Ecto neural progenitor cell (in vitro differentiated cells): ENCODE data around the gene LGALS4.
"Not testable (repeated sequence)": the region's sequence is repeated elsewhere in the genome, so short reads cannot be mapped to it uniquely, and the experiment has no call there.

Experiments used
- DNase-seq: peaks from one replicate; pipeline ENCODE4 v3.0.0-alpha.2; 2018; ENCODE audit warnings: low spot score

The LGALS4 gene

DNA sequence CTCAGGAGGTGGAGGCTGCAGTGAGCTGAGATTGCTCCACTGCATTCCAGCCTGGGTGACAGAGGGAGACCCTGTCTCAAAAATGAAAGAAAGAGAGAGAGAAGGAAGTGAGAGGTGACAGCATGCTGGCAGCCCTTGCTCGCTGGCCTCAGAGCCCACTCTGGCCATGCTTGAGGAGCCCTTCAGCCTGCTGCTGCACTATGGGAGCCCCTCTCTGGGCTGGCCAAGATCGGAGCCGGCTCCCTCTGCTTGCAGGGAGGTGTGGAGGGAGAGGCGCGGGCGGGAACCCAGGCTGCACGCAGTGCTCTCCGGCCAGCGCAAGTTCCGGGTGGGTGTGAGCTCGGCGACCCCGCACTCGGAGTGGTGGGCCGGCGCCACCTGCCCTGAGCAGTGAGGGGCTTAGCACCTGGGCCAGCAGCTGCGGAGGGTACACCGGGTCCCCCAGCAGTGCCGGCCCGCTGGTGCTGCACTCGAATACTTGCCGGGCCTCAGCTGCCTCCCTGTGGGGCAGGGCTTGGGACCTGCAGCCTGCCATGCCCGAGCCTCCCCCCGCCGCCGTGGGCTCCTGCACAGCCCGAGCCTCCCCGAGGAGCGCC, 8.6 kb upstream of the LGALS4 start:
- DNase-seq = not testable (repeated sequence)

DNA sequence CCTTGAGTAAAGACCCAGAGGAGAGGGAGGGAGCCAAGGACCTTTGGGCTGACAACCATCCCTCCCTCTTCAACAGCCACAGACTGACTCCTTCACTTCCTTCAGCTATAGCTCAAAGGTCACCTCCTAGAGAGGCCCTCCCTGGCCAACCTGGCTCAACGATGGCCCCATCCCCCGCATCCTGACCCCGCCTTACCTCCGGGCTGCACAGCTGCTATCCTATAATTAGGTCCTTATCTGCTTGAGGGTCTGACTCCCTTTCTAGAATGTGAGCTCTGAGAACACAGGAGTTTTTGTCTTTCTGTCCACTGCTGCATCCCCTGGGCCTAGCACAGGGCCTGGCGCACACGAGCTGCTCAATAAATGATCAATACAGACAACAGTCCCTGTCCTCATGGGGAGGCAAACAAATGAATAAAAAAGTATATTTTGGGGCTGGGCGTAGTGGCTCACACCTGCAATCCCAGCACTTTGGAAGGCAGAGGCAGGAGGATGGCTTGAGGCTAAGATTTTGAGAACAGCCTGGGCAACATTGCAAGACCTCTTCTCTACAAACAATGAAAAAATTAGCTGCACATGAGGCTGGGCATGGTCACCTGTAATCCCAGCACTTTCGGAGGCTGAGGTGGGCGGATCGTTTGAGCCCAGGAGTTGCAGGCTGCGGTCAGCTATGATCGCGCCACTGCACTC, 6.6 kb upstream of the LGALS4 start:
- peak; percentile 51 for DNase-seq

DNA sequence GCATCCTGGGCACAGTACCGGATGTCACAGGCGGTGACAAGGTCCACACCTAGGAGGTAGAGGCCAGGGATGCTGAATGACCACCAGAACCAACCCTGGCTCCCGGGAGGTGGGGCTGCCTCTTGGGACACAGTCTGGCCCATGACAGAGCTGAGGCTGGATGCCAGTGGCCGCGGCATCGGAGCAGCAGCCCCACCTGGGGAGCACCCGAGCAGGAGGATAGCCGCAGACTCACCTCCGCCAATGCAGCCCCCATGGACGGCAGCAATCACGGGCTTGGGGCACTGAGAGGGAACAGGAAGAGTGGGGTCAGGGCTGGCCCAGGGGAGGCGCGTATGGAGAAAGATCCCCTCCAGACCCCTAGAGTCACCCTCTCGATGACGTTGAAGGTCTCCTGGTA, 4.3 kb upstream of the LGALS4 start:
- no peak for DNase-seq

DNA sequence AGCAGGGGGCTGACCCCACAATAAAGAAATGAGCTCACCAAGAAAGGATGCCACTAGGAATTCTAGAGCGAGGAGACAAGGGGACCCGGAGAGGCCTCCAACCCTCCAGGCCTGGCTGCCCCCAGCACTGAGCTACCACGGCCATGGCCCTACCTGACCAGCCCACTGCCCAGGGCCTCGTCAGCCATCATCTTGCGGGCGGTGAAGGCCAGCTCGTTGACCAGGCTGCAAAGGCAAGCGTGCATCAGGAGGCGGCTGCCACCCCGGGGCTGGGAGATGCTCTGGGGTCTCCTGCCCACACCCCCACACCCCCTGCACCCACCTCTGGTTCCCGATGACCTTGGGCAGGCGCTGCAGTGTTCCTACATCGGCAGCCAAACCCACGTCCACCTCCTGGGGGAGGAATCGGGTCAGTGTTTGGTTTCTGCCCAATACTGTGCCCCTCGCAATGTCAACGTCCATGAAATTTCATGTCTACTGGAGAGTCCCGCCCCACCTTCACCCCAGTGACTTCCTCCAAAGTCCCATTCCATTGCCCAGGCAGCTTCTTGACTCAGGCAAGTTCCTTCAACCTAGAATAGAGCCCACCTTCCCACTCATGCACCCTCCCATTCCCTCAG, 3.5 kb upstream of the LGALS4 start:
- DNase-seq = no peak

DNA sequence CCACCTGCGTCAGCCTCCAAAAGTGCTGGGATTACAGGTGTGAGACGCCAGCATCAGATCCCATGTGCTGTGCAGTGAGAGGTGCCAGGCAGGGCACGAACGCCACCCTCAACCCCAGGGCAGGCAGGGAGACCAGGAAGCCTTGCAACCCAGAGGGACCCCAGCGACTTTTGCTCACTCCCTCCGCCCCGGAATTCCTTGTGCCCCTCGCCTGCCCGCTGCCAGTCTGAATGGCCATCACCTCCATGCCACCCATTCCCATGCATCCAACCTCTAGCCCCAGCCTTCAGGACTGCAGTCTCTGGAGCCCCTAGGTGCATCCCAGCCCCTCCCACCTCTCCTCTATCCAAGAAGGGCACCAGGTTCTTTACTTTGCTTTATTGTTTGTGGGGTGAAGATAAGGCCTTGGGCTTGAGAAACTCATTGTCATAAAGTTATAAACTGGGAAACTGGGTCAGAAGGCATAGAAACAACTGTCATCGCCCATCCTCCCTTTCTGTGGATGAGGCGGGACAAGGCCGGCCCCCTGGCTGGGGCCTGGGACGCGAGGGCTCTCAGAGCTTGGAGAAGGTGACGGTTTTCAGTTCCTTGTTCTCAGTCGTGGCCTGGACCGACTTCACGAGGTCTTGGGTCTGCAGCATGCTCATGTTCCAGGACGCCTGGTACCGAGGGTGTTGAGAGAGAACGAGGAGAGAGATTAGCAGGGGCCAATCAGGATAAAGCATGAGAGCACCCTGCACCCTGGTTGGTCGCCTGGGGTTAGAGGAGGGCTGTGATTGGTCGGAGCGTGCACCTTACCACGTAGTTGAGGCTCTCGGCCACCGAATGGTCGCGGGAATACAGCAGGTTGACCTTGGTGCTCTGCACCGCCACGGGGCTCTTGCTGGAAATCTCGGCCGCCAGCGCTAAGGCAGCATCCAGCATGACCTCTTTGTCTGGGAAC, 2.6 kb upstream of the LGALS4 start:
- peak; percentile 43 for DNase-seq

DNA sequence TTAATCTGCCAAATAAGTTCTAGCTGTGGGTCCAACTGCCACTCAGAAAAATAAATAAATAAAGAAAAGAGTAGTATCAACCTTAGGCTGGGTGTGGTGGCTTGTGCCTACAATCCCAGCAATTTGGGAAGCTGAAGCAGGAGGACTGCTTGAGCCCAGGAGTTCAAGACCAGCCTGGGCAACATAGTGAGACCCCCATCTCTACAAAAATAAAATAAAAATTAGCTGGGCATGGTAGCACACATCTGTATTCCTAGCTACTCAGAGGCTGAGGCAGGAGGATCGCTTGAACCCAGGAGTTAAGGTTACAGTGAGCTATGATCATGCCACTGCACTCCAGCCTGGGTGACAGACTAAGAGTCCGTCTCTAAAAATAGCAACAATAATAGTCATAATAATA, 1.2 kb upstream of the LGALS4 start:
- not testable (repeated sequence) for DNase-seq

DNA sequence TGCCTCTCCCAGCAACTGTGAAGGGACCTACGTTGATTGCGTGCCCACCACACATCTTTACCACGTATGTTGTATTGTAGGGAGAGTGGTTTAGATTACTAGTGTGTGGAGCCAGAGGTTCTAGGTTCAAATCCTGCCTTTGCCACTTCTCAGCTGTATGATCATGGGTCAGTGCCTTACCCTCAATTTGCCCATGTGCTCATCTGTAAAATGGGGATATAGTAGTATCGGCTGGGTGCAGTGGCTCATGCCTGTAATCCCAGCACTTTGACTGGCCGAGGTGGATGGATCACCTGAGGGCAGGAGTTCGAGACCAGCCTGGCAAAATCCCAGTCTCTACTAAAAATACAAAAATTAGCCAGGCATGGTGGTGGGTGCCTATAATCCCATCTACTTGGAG, 578 bp upstream of the LGALS4 start:
- no peak for DNase-seq

DNA sequence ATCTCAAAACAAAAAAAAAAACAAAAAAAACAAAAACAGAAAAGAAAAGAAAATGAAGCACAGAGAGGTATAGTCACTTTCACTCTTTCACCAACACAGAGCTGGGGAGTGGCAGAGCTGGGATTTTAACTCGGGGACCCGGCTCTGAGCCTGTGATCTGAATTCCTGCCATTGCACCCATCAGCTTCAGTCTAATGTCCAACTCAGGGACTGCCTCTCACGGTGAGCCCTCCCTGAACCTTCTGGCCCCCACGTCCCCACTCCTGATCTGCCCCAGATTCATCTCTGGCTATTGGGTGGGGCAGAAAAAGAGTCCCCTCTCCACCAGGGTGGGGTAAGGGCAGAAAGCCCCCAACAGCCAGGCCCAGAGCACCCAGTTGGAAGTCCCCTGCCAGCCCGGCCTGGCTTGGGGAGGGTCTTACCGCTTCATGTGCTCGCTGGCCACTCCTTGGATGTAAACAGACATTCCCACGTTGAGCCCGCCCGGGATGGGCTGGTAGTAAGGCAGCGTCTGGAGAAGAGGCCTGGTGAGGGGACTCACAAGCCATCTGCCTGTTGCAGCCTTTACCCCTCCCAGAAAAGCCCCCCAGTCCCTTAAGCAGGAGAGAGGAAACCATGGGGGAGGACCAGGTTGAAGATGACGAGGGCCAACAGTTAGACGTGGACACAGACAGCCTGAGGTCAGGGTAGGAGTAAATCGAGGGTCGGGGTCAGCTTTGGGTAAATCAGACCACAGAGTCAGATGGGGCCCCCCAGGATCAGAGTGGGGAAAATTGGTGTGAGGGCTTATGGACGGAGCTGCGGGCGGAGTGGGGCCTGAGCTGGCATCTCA, 520 bp downstream of the LGALS4 start:
- DNase-seq = no peak

DNA sequence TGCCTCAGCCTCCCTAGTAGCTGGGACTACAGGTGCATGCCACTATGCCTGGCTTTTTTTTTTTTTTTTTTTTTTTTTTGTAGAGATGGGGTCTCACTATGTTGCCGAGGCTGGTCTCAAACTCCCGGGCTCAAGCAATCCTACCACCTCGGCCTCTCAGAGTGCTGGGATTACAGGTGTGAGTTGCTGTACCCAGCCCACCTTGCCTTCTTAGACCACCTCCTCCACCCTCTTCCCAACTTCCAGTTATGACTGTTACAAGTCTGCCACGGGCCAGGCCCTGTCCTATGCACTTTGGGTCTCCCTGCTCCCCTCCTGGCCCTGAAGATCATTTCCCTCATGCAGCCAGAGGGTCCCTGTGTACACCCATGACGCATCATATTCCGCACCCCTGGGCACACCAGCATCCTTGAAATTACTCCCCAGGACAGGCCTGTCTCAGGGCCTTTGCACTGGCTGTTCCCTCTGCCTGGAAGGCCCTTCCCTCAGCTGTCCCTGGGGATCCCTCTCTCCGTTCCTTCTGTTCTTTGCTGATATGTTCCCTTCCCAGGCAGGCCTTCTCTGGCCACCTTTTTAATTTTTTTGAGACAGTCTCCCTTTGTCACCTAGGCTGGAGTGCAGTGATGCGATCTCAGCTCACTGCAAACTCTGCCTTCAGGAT, 3.0 kb downstream of the LGALS4 start:
- no peak for DNase-seq

DNA sequence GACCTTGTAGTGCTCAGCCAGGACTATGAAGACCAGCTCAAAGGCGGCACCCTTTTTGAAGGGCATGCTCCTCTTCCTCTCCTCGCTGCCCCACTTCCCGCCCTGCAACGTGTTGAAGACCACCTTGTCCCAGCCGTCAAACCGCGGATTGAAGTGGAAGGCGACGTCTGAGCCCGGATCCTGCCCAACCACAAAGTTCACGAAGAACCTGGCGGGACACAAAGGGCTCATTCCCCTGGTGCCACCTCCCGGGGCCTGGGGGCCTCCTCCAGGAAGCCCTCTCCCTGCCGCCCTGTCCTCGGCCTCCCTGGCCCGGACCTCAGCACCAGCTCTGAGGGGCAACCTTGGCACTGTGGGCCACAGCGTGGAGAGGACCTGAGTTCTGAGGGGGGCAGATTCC, 4.0 kb downstream of the LGALS4 start:
- DNase-seq = no peak

DNA sequence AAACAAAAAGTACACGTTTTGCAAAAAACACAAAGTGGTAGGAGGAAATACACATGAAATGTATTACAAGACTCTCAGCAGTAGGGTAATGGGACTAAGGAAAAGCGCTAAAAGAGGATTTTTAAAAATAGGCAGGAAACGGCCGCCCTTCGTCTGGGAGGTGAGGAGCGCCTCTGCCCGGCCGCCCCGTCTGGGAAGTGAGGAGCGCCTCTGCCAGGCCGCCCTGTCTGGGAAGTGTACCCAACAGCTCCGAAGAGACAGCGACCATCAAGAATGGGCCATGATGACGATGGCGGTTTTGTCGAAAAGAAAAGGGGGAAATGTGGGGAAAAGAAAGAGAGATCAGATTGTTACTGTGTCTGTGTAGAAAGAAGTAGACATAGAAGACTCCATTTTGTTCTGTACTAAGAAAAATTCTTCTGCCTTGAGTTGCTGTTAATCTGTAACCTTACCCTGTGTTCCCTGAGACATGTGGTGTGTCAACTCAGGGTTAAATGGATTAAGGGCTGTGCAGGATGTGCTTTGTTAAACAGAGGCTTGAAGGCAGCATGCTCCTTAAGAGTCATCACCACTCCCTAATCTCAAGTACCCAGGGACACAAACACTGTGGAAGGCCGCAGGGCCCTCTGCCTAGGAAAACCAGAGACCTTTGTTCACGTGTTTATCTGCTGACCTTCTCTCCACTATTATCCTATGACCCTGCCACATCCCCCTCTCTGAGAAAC, 5.2 kb downstream of the LGALS4 start:
- not testable (repeated sequence) for DNase-seq

DNA sequence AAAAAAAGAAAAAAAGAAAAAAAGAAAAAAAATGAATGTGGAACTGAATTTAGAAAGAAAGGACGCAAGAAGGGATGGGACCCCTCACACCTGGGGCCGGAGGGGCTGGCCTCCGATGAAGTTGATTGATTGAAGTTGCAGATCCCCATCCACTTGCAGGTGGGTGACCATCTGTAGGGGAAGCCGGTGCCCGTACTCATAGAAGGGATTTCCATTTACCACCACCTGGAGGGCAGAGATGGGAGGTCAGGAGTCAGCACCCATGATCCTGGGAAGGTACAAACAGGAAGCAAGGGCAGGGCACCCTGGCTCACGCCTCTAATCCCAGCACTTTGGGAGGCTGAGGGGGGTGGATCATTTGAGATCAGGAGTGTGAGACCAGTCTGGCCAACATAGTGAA, 6.4 kb downstream of the LGALS4 start:
- DNase-seq = no peak

DNA sequence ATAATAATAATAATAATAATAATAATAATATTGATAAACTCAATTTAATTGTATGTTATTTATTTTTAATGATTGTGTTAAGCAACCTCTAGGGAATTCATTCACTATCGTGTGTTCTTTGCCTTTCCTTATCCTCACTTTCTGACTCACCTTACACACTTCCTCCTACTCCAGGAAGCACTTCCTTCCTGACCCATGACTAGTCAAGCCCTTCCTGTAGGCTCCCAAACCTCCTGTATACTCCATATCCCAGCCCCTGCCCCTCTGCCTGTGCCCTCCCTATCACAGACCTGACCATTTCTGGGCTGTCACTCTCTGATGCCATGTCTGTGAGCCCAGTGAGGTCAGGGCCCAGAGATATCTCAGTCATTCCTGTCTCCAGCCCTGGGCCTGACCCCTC, 7.6 kb downstream of the LGALS4 start:
- DNase-seq = no peak

DNA sequence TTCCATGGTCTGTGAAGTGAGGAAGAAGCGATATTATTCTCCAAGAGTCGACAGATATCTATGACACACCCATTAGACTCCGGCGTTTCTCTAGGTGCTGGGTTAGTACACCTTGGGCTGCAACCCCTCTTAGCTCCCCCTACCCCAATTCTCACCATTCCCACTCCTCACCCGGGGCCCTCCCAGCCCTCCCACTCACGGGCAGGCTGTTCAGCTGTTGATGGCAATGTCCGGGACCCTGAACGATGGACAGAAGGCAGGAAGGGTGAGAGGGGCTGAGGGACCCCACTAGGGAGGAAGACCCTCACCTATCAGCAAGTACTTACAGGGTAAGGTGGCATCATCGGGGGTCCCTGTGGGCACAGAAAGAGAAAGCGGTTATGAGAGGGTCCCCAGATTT, 9.2 kb downstream of the LGALS4 start:
- DNase-seq = no peak

DNA sequence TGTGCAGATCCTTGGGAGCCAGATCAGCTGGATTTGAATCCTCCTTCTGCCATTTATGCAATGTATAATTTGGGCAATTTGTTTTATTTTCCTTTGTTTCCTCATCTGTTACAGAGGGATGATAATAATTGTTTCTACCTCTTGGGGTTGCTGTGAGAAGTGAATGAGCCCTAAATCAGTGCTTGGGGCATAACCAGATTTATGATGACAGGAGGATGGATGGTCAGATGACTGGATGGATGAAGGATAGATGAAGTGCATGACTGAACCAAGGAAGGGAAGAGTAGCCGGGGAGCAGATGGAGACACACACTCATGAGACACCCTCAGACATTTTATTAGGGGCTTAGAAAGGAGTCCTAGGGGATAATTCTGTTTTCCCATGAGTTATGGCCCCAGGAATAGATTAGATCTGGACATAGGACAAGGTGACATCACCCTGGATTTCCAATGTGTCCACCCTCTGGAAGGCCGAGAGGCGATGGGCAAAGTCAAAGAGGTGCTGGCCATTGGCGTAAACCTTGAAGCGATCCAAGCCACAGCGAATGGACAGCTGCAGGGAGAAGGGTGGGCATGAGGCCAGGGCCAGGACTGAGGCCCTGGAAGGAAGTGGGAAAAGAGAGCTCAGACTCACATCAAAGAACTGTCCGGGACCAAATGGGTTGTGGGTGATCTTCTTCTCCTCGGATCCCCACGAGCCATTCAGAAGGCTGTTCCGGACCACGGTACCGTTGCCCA, 11.2 kb downstream of the LGALS4 start:
- no peak for DNase-seq

DNA sequence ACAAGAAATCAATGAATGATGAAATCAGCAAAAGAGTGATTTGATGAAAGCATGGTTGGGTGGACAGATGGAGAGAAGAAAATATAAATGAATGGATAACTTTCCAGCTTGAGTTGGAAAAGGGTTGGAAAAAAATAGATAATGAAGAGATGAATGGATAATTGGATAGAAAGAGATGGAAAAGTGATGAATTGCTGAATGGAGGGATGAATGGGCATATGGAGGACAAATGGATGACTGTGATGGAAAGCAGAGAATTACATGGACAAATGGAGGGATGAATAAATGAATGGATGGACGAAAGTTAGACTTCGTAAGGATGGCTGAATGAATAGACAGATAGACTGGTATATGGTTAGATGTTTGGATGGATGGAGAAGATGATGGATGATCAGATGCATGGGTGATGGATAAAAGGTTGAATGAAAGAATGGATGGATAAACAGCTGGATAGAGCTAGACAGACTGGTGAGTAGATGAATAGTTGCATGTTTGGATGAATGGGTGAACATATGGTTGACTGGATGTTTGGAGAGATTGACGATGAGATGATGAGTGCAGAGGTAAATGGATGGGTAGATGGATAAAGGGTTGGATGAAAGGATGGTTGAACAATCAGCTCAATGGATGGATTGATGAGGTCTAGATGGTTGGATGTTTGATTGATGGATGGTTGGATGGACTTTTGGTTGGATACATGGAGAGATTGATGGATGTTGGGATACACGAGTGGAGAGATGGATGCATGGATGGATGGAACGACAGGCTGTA, 12.0 kb downstream of the LGALS4 start:
- DNase-seq = no peak

DNA sequence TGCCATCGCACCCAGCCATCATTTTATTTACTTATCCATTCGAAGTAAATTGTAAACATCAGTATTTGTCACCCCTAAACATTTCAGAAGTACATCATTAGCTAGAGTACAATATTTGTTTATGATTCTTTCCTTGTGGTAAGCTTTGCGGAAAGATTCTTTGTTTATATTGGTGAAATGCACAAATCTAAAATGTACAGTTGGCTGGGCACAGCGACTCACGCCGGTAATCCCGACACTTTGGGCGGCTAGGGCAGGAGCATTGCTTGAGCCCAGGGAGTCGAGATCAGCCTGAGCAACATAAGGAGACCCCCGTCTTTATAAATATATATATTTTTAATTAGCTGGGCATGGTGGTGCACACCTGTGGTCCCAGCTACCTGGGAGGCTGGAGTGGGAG, 13.6 kb downstream of the LGALS4 start:
- DNase-seq = no peak

DNA sequence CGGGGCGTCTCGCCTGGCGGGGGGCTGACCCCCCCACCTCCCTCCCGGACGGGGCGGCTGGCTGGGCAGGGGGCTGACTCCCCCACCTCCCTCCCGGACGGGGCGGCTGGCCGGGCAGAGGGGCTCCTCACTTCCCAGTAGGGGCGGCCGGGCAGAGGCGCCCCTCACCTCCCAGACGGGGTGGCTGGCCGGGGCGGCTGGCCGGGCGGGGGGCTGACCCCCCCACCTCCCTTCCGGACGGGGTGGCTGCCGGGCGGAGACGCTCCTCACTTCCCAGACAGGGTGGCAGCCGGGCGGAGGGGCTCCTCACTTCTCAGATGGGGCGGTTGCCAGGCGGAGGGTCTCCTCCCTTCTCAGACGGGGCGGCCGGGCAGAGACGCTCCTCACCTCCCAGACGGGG, 15.0 kb downstream of the LGALS4 start:
- DNase-seq = not testable (repeated sequence)

DNA sequence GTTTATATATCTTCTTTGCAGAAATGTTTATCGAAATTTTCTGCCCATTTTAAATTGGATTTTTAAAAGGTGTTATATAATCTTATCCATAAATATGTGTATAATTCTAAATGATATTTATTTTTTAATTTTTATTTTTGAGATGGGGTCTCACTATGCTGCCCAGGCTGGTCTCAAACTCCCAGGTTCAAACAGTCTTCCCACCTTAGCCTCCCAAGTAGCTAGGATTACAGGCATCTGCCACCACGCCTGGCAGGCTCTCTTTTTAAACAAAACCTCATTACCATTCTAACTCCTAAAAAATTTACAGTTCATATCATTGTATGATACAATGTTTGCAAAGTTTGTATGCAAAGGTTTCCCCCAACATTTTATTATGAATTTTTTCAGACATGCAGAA, 16.6 kb downstream of the LGALS4 start:
- no peak for DNase-seq
